ENCODE data around the gene ADAMTS15. TPM values are rescaled to one million over a fixed set of nuclear protein-coding genes. Genes with fewer than 3 reads are reported as not detected.

Gene ADAMTS15
- total and polyA plus RNA-seq, 2 of the 4 experiments (the other 2 are of a cell fraction), result 3.0 to 5.0 TPM

GRCh38 chr11:130480711-130481140 is 32.3 kb downstream of the ADAMTS15 start:
- H3K9ac ChIP-seq (ENCODE audit: low read depth, low read length), result no peak overlapping the region; the same call in 1 of the 2 replicates
- peak overlapping the region; percentile 93 for H2BK5ac ChIP-seq (ENCODE audit: low read depth, low read length, poor library complexity, severe bottlenecking)
- intact Hi-C loops (cut with micrococcal nuclease) (no loop called here), in situ Hi-C loops (cut with MboI; ENCODE audit: low sequenced_read_pairs) (no loop called here), dilution Hi-C loops (cut with HindIII; ENCODE audit: low sequenced_read_pairs, unreplicated experiment) (no loop called here)
- H3K18ac ChIP-seq (ENCODE audit: low read depth, low read length), result peak overlapping the region; percentile 75
- TF ChIP-seq MAZ (IDR thresholded peaks at IDR 0.05; ENCODE audit: borderline replicate concordance, low read depth, low read length) (no peak), MAFK (IDR thresholded peaks at IDR 0.05; ENCODE audit: low read depth, low read length) (no peak), MXI1 (IDR thresholded peaks at IDR 0.05; ENCODE audit: borderline replicate concordance, low read depth, low read length) (no peak), POLR2A (IDR thresholded peaks at IDR 0.05; ENCODE audit: low read depth, low read length) (no peak)
- 0 out of 2 replicates have a peak, but pooled peaks cover 2% of the 10 kb centered on the region for H3K9me3 ChIP-seq (ENCODE audit: control insufficient read depth, insufficient read depth, low read length)
- no peak overlapping the region for H2AFZ ChIP-seq (replicated peaks; ENCODE audit: low read length, poor library complexity)
- H4K91ac ChIP-seq (ENCODE audit: insufficient read depth, low read depth, low read length), result peak overlapping the region; percentile 96
- DNase-seq (peak; percentile 12), ATAC-seq (ENCODE audit: low read depth) (no peak)
- peak overlapping the region; percentile 98 for H2BK120ac ChIP-seq (ENCODE audit: low read depth, low read length)
- peak overlapping the region; percentile 58; the same call in 1 of the 2 replicates for H3K23ac ChIP-seq (ENCODE audit: low read depth, low read length)
- peak overlapping the region; percentile 95; the same call in 2 of the 3 replicates for H2BK15ac ChIP-seq (ENCODE audit: low read depth, low read length)
- peak overlapping the region; percentile 95 for H3K4ac ChIP-seq (ENCODE audit: low read depth, low read length)
- no peaks in the 10 kb centered on the region for H4K20me1 ChIP-seq (ENCODE audit: insufficient read depth, low read length)
- H3K79me1 ChIP-seq (ENCODE audit: low read depth in 1 of 2, low read length in 2 of 2), result peaks cover 0 to 3% of the 10 kb centered on the region in 2 experiments; a peak in 1 of 4 replicates
- no peak overlapping the region for H2AK9ac ChIP-seq (replicated peaks; ENCODE audit: low read depth, low read length, poor library complexity)
- H2BK20ac ChIP-seq (ENCODE audit: low read depth, low read length), result peak overlapping the region; percentile 97
- H3K27ac ChIP-seq (ENCODE audit: insufficient read depth, low read length), result peak overlapping the region; percentile 54
- no TSS peak for BruUV-seq (replicated peaks)
- ChIA-PET POLR2A (ENCODE audit: unreplicated experiment) (no interaction called here), CTCF (interaction anchor here (1.0 kb wide), 1 partner anchor 347 kb away, joined by 3 read pairs; no protein-coding TSS in a partner anchor)
- H3K4me3 ChIP-seq (ENCODE audit: insufficient read depth, low read depth, low read length), result no peak overlapping the region
- WGBS, 2 experiments (ENCODE audit: extremely low coverage in 2 of 2, insufficient read length in 1 of 2), result no CpG with 5 or more reads among the region's 5 CpGs
- H3K4me2 ChIP-seq (ENCODE audit: low read depth, low read length), result no peak overlapping the region
- H3K9me1 ChIP-seq (ENCODE audit: insufficient read depth, low read length), result peaks cover 29% of the 10 kb centered on the region
- H3K4me1 ChIP-seq (ENCODE audit: control insufficient read depth, insufficient read depth, low read length), result peaks cover 41% of the 10 kb centered on the region
- H4K8ac ChIP-seq (ENCODE audit: low read depth in 2 of 2, low read length in 2 of 2), result peak overlapping the region; percentile 84 to 93; a peak in 3 of 4 replicates
- H3K27me3 ChIP-seq (ENCODE audit: control insufficient read depth, insufficient read depth, low read length), result no peaks in the 10 kb centered on the region
- H3K14ac ChIP-seq (replicated peaks; ENCODE audit: low read depth, low read length), result peak overlapping the region; percentile 82
- H4K5ac ChIP-seq (ENCODE audit: low read depth, low read length), result peak overlapping the region; percentile 32
- H3K56ac ChIP-seq (ENCODE audit: extremely low read depth, insufficient read depth, low read length), result no peak overlapping the region
- H3K36me3 ChIP-seq (ENCODE audit: control insufficient read depth, insufficient read depth, low read length), result peaks cover 12% of the 10 kb centered on the region; the same call in 1 of the 2 replicates
- H2AK5ac ChIP-seq (ENCODE audit: low read depth, low read length), result peak overlapping the region; percentile 96

All from IMR-90 (cell line).